ENCODE measurements around the gene AGPAT4. TPM values are rescaled to one million over a fixed set of nuclear protein-coding genes. Genes with fewer than 3 reads are reported as not detected.

Gene AGPAT4
- total RNA-seq, 1 experiment from 2014 or later = 22.0 TPM

DNA sequence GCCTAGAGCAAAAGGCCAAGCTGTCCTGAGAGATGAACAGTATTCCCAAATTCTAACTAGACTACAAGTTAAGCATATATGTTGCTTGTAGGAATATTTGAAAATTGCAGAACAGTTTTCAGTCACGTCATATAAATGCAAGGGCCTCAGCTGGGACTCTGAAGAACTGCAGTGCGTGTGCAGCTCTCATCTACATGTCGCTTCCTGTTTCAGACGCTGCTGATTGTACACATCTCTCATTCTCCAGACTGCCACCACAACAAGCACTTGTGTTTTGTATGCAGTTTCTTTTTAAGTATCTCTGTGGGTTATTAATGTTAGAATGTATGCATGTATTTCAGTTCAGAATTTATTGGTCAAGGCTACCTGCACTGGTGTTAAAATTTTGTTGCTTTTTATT, 162.6 kb downstream of the AGPAT4 start:
- H3K36me3 Mint-ChIP-seq (ENCODE audit: insufficient read depth in 1 of 3, low read depth in 3 of 3) = peaks cover 41 to 93% (median 84%) of the 10 kb centered on the region in 3 experiments; a peak in 6 of 7 replicates

More for the DNA sequence above, 162.6 kb downstream of the AGPAT4 start:
- Mint-ChIP-seq H3K27me3 (ENCODE audit: low read depth) (no peaks in the 10 kb centered on the region), H3K4me3 (no peak overlapping the region), H3K9me3 (no peaks in the 10 kb centered on the region), H3K27ac (no peak overlapping the region), H3K4me1 (no peaks in the 10 kb centered on the region)
- Histone ChIP-seq H3K79me2 (ENCODE audit: insufficient read depth, low read length) (no peaks in the 10 kb centered on the region), H2BK12ac (ENCODE audit: insufficient read length, low read depth, low read length) (no peak overlapping the region), H3K23me2 (ENCODE audit: insufficient read length, low read depth, low read length, poor library complexity, severe bottlenecking) (no peaks in the 10 kb centered on the region), H2BK120ac (ENCODE audit: low read depth, low read length, poor library complexity, severe bottlenecking) (no peak overlapping the region), H2AFZ (ENCODE audit: low read length) (no peak overlapping the region), H3K4ac (ENCODE audit: low read depth, low read length) (no peak overlapping the region), H2BK15ac (ENCODE audit: low read depth, low read length) (no peak overlapping the region), H3K4me2 (ENCODE audit: insufficient read depth, insufficient read length, low read length) (no peak overlapping the region), H3K4me1 (ENCODE audit: insufficient read depth, low read length) (no peaks in the 10 kb centered on the region), H3K79me1 (ENCODE audit: insufficient read depth, low read depth, low read length, poor library complexity, severe bottlenecking) (no peaks in the 10 kb centered on the region), H3K9ac (ENCODE audit: extremely low read depth, insufficient read length, low read length) (no peak overlapping the region), H2BK20ac (ENCODE audit: low read depth, low read length, poor library complexity, severe bottlenecking) (no peak overlapping the region), H3K9me3 (ENCODE audit: control insufficient read depth, low read depth, low read length) (no peaks in the 10 kb centered on the region), H4K20me1 (ENCODE audit: control insufficient read depth, insufficient read depth, insufficient read length) (no peaks in the 10 kb centered on the region), H3K23ac (ENCODE audit: insufficient read length, low read depth, low read length) (no peak overlapping the region), H3K18ac (ENCODE audit: insufficient read length, low read depth, low read length) (no peak overlapping the region), H3T11ph (ENCODE audit: low read length) (no peak overlapping the region), H3K27me3 (ENCODE audit: insufficient read depth, low read length) (no peaks in the 10 kb centered on the region), H3K56ac (ENCODE audit: insufficient read length, low read depth, low read length) (no peak overlapping the region), H2BK5ac (ENCODE audit: insufficient read length, low read length) (no peak overlapping the region), H3K14ac (ENCODE audit: insufficient read depth, low read length) (no peak overlapping the region), H4K8ac (replicated peaks; ENCODE audit: insufficient read length, low read depth, low read length) (no peak overlapping the region), H4K5ac (ENCODE audit: insufficient read length, low read depth, low read length) (no peak overlapping the region), H3K27ac (ENCODE audit: insufficient read length, low read depth, low read length) (no peak overlapping the region), H4K91ac (ENCODE audit: insufficient read length, low read depth, low read length) (no peak overlapping the region), H2AK5ac (ENCODE audit: insufficient read length, low read length) (no peak overlapping the region)
- DNase-seq = no peak
- no CpG with 5 or more reads among the region's 4 CpGs for WGBS (ENCODE audit: extremely low coverage, insufficient read length, low lambda C conversion rate)
- TF ChIP-seq, protein P1, sequence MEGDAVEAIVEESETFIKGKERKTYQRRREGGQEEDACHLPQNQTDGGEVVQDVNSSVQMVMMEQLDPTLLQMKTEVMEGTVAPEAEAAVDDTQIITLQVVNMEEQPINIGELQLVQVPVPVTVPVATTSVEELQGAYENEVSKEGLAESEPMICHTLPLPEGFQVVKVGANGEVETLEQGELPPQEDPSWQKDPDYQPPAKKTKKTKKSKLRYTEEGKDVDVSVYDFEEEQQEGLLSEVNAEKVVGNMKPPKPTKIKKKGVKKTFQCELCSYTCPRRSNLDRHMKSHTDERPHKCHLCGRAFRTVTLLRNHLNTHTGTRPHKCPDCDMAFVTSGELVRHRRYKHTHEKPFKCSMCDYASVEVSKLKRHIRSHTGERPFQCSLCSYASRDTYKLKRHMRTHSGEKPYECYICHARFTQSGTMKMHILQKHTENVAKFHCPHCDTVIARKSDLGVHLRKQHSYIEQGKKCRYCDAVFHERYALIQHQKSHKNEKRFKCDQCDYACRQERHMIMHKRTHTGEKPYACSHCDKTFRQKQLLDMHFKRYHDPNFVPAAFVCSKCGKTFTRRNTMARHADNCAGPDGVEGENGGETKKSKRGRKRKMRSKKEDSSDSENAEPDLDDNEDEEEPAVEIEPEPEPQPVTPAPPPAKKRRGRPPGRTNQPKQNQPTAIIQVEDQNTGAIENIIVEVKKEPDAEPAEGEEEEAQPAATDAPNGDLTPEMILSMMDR (conservative IDR thresholded peaks at IDR 0.05) = no peak
